Loucy (cell line): Measurements from ENCODE around the gene SKOR1.

Source experiments
- H2AFZ ChIP-seq: fragments of 200-600 bp; sonication (generic); 2 replicates; pipeline ENCODE4 v1.6.0; 2016; ENCODE audit warnings: antibody characterized with exemption, mild to moderate bottlenecking, low read length, moderate library complexity
- H3F3A ChIP-seq: fragments of 200-600 bp; 2 replicates; pipeline ENCODE4 v1.6.0; 2016; ENCODE audit warnings: antibody characterized with exemption, low read depth, mild to moderate bottlenecking
- H3K27me3 ChIP-seq: fragments of 200-600 bp; sonication (generic); 2 replicates; pipeline ENCODE4 v1.6.1; 2014; ENCODE audit warnings: low read length, mild to moderate bottlenecking; ENCODE audit not compliant: insufficient read depth, poor library complexity, severe bottlenecking
- H3K36me3 ChIP-seq: fragments of 200-600 bp; sonication (generic); 2 replicates; pipeline ENCODE4 v1.6.1; 2016; ENCODE audit warnings: low read length; ENCODE audit not compliant: insufficient read depth
- H3K4me1 ChIP-seq: fragments of 200-600 bp; sonication (generic); 2 replicates; pipeline ENCODE4 v1.5.1; 2014; ENCODE audit warnings: low read length, mild to moderate bottlenecking; ENCODE audit not compliant: insufficient read depth, poor library complexity, severe bottlenecking
- H3K4me2 ChIP-seq: fragments of 200-600 bp; sonication (generic); 2 replicates; pipeline ENCODE4 v1.6.0; 2014; ENCODE audit warnings: antibody characterized with exemption, low read length, low read depth, mild to moderate bottlenecking; ENCODE audit not compliant: poor library complexity, severe bottlenecking
- H3K4me3 ChIP-seq: fragments of 200-600 bp; sonication (generic); 2 replicates; pipeline ENCODE4 v1.5.1; 2014; ENCODE audit warnings: low read length, mild to moderate bottlenecking, mixed read lengths; ENCODE audit not compliant: poor library complexity, severe bottlenecking
- H3K79me2 ChIP-seq: fragments of 200-600 bp; sonication (generic); 2 replicates; pipeline ENCODE4 v1.6.1; 2014; ENCODE audit warnings: low read length; ENCODE audit not compliant: insufficient read depth
- H3K9ac ChIP-seq: fragments of 200-600 bp; sonication (generic); 2 replicates; pipeline ENCODE4 v1.6.0; 2014; ENCODE audit warnings: mild to moderate bottlenecking, low read depth, low read length, moderate library complexity; ENCODE audit not compliant: poor library complexity, severe bottlenecking
- H3K9me2 ChIP-seq: fragments of 200-600 bp; sonication (generic); replicated peaks from 2 replicates; pipeline ENCODE4 v1.6.1; 2016; ENCODE audit warnings: low read depth, low read length, mixed read lengths
- H3K9me3 ChIP-seq: fragments of 200-600 bp; sonication (generic); 2 replicates; pipeline ENCODE4 v1.6.1; 2014; ENCODE audit warnings: mild to moderate bottlenecking, antibody characterized with exemption, low read length, low read depth; ENCODE audit not compliant: insufficient read depth
- H4K20me1 ChIP-seq: fragments of 200-600 bp; sonication (generic); 2 replicates; pipeline ENCODE4 v1.6.0; 2014; ENCODE audit warnings: antibody characterized with exemption, low read length, mild to moderate bottlenecking; ENCODE audit not compliant: insufficient read depth, poor library complexity, severe bottlenecking
- EZH2phosphoT487 ChIP-seq: fragments of 200-600 bp; IDR thresholded peaks from 2 replicates; pipeline ENCODE4 v1.6.1; 2018; ENCODE audit warnings: antibody characterized with exemption, mild to moderate bottlenecking, moderate library complexity, borderline replicate concordance
- TF ChIP-seq, protein P1 (sequence below): fragments of 200-600 bp; sonication (generic); conservative IDR thresholded peaks from 2 replicates; pipeline ENCODE4 v1.5.1; 2014; ENCODE audit warnings: mild to moderate bottlenecking, antibody characterized with exemption, low read length

Gene SKOR1

DNA sequence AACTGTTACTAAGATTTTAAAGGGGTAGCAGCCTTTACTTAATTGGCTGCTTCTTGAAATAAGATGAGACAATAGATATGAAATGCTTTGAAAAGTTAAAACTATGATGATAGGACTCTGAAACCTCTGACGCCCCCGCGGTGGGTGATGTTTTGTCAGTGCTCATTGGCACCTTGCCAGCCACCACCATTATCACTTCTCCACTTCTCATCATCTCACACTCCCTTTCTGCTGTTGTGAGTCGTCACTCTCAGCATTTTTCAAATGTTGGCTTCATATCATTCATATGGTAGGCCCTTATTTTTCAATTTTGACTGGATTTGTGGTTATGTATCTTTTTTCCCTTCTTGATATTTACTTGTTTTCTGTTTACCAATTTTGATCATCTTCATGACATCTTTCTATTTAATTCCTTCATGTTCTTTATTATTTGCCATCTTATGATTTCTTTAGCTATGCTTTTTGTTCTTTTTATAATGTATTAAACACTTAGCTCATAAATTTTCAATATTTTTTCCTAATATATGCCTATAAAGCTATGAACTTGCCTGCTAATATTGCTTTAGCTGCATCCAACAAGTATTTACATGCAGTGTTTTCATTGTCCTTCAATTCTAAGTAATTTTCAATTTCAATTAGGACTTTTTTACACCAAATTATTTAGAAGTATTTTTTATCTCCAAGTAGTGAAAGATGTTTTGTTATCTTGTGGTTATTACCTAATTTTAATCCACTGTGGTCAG is 30.3 kb upstream of the SKOR1 start:
- no peaks in the 10 kb centered on the region for H3K9me2 ChIP-seq
- H2AFZ ChIP-seq = no peak overlapping the region
- no peaks in the 10 kb centered on the region for H3K27me3 ChIP-seq
- H3F3A ChIP-seq = peaks cover 7% of the 10 kb centered on the region
- no peaks in the 10 kb centered on the region for H3K79me2 ChIP-seq
- no peak overlapping the region for H3K4me3 ChIP-seq
- peaks cover 10% of the 10 kb centered on the region for H3K9me3 ChIP-seq
- H4K20me1 ChIP-seq = no peaks in the 10 kb centered on the region
- TF ChIP-seq, protein P1, sequence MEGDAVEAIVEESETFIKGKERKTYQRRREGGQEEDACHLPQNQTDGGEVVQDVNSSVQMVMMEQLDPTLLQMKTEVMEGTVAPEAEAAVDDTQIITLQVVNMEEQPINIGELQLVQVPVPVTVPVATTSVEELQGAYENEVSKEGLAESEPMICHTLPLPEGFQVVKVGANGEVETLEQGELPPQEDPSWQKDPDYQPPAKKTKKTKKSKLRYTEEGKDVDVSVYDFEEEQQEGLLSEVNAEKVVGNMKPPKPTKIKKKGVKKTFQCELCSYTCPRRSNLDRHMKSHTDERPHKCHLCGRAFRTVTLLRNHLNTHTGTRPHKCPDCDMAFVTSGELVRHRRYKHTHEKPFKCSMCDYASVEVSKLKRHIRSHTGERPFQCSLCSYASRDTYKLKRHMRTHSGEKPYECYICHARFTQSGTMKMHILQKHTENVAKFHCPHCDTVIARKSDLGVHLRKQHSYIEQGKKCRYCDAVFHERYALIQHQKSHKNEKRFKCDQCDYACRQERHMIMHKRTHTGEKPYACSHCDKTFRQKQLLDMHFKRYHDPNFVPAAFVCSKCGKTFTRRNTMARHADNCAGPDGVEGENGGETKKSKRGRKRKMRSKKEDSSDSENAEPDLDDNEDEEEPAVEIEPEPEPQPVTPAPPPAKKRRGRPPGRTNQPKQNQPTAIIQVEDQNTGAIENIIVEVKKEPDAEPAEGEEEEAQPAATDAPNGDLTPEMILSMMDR = no peak
- TF ChIP-seq EZH2phosphoT487 = no peak
- H3K9ac ChIP-seq = no peak overlapping the region
- 0 out of 2 replicates have a peak, but pooled peaks cover 5% of the 10 kb centered on the region for H3K36me3 ChIP-seq
- peaks cover 22% of the 10 kb centered on the region for H3K4me1 ChIP-seq
- H3K4me2 ChIP-seq = no peak overlapping the region

GRCh38 chr15:67796196-67797127 is 28.8 kb upstream of the SKOR1 start:
- Histone ChIP-seq H3K9me3 (peaks cover 10% of the 10 kb centered on the region), H3K79me2 (no peaks in the 10 kb centered on the region), H3K9me2 (no peaks in the 10 kb centered on the region), H3K36me3 (peaks cover 8% of the 10 kb centered on the region; the same call in 1 of the 2 replicates), H2AFZ (no peak overlapping the region), H3F3A (peaks cover 7% of the 10 kb centered on the region), H3K27me3 (no peaks in the 10 kb centered on the region), H3K4me2 (peak overlapping the region; percentile 48), H3K4me3 (peak overlapping the region; percentile 1), H3K4me1 (peaks cover 22% of the 10 kb centered on the region), H3K9ac (peak overlapping the region; percentile 34), H4K20me1 (no peaks in the 10 kb centered on the region)
- TF ChIP-seq, protein P1 = no peak
- TF ChIP-seq EZH2phosphoT487 = no peak

DNA sequence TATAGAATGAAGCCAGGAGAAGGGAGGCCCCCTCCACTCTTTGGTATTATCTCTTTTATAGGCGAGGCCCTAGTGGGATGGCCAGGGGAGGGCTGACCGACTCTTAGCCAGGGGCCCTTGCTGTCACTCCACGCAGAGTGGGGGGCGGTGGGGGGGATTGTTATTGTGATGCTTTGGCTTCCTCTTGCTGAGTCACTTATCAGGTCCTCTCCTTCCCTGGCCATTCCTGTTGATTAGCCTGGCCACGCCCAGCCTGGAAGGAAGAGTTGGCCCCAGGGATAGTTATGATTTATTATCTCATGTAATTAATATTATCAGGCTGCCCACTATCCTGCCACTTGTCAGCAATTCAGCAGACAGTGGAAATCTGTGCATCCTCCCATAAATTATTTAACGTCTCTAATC is 25.5 kb upstream of the SKOR1 start:
- Histone ChIP-seq H4K20me1 (no peaks in the 10 kb centered on the region), H3K4me3 (no peak overlapping the region), H3K9ac (no peak overlapping the region), H3K27me3 (no peaks in the 10 kb centered on the region), H3F3A (peaks cover 7% of the 10 kb centered on the region), H3K79me2 (no peaks in the 10 kb centered on the region), H3K4me1 (peaks cover 23% of the 10 kb centered on the region), H3K9me2 (no peaks in the 10 kb centered on the region), H3K4me2 (no peak overlapping the region), H3K9me3 (peaks cover 7% of the 10 kb centered on the region), H3K36me3 (peaks cover 7% of the 10 kb centered on the region; the same call in 1 of the 2 replicates), H2AFZ (no peak overlapping the region)
- TF ChIP-seq, protein P1 = no peak
- no peak for TF ChIP-seq EZH2phosphoT487
